Ascending aorta (tissue), 2 donors: ENCODE measurements around the gene EFHC1. TPM values are rescaled to one million over a fixed set of nuclear protein-coding genes. Genes with fewer than 3 reads are reported as not detected.
A peak's percentile ranks its signal among the peaks of the same experiment; 100 is the strongest.

Experiments used
- DNase-seq, 2 donors: peaks; one replicate each; pipeline ENCODE4 v3.0.0-alpha.2; 2019; ENCODE audit warnings: low spot score in 2 of 2
- H3K27ac ChIP-seq, 2 donors: fragments of 200-600 bp; sonication (generic); one replicate each; pipeline ENCODE4 v1.5.1; 2016 to 2017; ENCODE audit warnings: mild to moderate bottlenecking in 1 of 2
- H3K27me3 ChIP-seq: fragments of 200-600 bp; sonication (generic); one replicate; pipeline ENCODE4 v1.5.1; 2017
- H3K36me3 ChIP-seq, 2 donors: fragments of 200-600 bp; sonication (generic); one replicate each; pipeline ENCODE4 v1.5.1; 2016
- H3K4me1 ChIP-seq, 2 donors: fragments of 200-600 bp; sonication (generic); one replicate each; pipeline ENCODE4 v1.5.1; 2016 to 2017; ENCODE audit warnings: mild to moderate bottlenecking in 1 of 2
- H3K4me3 ChIP-seq, 2 donors: fragments of 200-600 bp; sonication (generic); one replicate each; pipeline ENCODE4 v1.5.1; 2016 to 2017; ENCODE audit warnings: mild to moderate bottlenecking in 1 of 2
- H3K9me3 ChIP-seq, 2 donors: fragments of 200-600 bp; sonication (generic); one replicate each; pipeline ENCODE4 v1.5.1; 2016
- intact Hi-C: fragments of 100-400 bp; cut with DNase I; formaldehyde crosslinking; loops from one replicate; pipeline ENCODE4 v1.15.1; 2023
- total RNA-seq: library from RNA; depleted of rRNA; stranded (reverse); fragments of >200 nt; gene quantifications from one replicate; pipeline ENCODE4 v1.1.0, GENCODE V29; 2016
- TF ChIP-seq, protein P1 (sequence below), 3 experiments: fragments of 200-600 bp in 2 of 3; fragments of 450-650 bp in 1 of 3; sonication (generic) in 2 of 3; IDR thresholded peaks; one replicate each; pipeline ENCODE4 v1.5.1; 2016 to 2019; ENCODE audit warnings: antibody characterized with exemption in 3 of 3, mild to moderate bottlenecking in 1 of 3, moderate library complexity in 1 of 3

EFHC1 gene
- total RNA-seq, 1 donor from 2014 or later, result 7.3 TPM

DNA sequence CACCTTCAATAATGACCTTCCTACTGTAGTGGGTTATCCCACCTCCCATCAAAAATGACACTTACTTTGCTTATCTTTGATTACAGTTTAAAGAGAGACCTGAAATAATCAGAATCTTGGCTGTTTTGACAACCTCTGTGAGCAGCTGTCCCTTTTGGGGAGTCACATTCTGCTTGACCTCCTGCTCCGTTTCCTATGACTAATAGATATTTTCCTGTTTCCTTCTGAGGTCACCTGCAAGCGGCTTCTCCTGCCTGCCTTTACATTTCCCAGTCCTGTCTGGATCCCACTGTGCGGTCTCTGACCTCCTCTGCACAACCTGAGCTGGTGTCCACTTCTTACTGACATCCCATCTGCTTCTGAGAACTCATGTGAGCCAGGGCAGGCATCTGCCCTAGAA lies 102.5 kb downstream of the EFHC1 start:
- H3K4me3 ChIP-seq, result no peak overlapping the region
- no peaks in the 10 kb centered on the region for H3K9me3 ChIP-seq
- TF ChIP-seq, protein P1, sequence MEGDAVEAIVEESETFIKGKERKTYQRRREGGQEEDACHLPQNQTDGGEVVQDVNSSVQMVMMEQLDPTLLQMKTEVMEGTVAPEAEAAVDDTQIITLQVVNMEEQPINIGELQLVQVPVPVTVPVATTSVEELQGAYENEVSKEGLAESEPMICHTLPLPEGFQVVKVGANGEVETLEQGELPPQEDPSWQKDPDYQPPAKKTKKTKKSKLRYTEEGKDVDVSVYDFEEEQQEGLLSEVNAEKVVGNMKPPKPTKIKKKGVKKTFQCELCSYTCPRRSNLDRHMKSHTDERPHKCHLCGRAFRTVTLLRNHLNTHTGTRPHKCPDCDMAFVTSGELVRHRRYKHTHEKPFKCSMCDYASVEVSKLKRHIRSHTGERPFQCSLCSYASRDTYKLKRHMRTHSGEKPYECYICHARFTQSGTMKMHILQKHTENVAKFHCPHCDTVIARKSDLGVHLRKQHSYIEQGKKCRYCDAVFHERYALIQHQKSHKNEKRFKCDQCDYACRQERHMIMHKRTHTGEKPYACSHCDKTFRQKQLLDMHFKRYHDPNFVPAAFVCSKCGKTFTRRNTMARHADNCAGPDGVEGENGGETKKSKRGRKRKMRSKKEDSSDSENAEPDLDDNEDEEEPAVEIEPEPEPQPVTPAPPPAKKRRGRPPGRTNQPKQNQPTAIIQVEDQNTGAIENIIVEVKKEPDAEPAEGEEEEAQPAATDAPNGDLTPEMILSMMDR (IDR thresholded peaks at IDR 0.05), result no peak
- peaks cover 22 to 42% of the 10 kb centered on the region in 2 donors for H3K4me1 ChIP-seq
- no peaks in the 10 kb centered on the region for H3K27me3 ChIP-seq
- DNase-seq, result no peak
- H3K36me3 ChIP-seq, result no peaks in the 10 kb centered on the region
- intact Hi-C loops, result loop anchor here (2.0 kb wide), 2 partner anchors 18 kb away; no protein-coding TSS in a partner anchor
- H3K27ac ChIP-seq, result peak overlapping the region; percentile 73 to 74

DNA sequence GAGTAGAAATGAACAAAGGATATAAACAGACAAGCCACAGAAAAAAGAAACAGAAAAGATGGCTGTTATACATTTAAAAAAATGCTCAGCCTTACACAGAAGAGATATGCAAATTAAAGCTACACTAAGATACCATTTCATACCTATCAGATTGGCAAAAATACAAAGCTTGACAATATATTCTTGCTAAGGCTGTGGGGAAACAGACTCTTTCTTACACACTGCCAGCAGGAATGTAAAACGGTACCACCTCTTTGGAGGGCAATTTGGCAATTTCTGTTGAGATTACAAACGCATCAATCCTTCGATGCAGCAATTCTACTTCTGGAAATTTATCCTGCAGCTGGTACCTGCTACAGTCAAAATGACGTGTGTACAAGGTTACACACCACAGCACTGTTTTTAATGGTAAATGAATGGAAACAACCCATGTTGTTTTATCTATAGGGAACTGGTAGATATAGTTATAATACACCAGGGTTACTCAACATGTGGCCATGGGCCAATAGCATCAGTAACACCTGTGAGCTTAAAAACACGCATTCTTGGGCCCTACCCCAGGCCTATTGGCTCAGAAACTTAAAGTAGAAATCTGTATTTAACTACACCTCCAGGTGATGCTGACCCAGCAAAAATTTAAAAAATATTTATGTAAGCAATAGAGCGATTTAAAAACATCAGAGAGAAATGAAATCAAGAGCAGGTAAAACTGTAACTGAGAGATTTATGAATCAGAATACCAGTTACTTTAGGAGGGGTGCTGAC lies 103.4 kb downstream of the EFHC1 start:
- TF ChIP-seq, protein P1 (IDR thresholded peaks at IDR 0.05), result no peak
- intact Hi-C loops, result loop anchor here (2.0 kb wide), 2 partner anchors 17 to 19 kb away; no protein-coding TSS in a partner anchor

DNA sequence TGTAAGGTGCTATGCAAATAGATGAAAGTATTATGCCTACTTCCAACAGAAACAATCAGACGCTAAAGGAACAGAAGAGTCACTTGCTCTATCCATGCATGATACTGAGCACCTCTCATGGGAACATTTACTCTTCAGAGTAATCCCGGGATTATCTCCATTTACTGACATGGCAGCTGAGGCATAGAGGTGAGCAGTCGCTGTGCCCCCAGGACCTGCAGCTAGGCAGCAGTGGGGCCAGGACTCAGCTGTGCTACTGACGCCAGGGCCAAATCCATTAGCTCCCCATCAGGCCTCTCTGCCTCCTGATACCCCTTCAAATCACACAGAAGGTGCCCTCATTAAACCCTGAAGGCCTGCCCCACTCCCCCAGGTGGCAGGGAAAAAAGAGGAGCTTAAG lies 104.8 kb downstream of the EFHC1 start:
- H3K27ac ChIP-seq, result peak overlapping the region in 1 of 2 donors; percentile 26
- peaks cover 15 to 26% of the 10 kb centered on the region in 2 donors for H3K4me1 ChIP-seq
- H3K36me3 ChIP-seq, result no peaks in the 10 kb centered on the region
- no peaks in the 10 kb centered on the region for H3K27me3 ChIP-seq
- intact Hi-C loops, result no loop called here
- H3K4me3 ChIP-seq, result no peak overlapping the region
- H3K9me3 ChIP-seq, result no peaks in the 10 kb centered on the region
- TF ChIP-seq, protein P1 (IDR thresholded peaks at IDR 0.05), result no peak
- DNase-seq, result no peak

More for the DNA sequence above, 103.4 kb downstream of the EFHC1 start:
- H3K27me3 ChIP-seq, result no peaks in the 10 kb centered on the region
- peaks cover 15 to 33% of the 10 kb centered on the region in 2 donors for H3K4me1 ChIP-seq
- H3K9me3 ChIP-seq, result no peaks in the 10 kb centered on the region
- DNase-seq, result no peak
- H3K27ac ChIP-seq, result peak overlapping the region; percentile 7 to 74
- no peak overlapping the region for H3K4me3 ChIP-seq
- no peaks in the 10 kb centered on the region for H3K36me3 ChIP-seq

DNA sequence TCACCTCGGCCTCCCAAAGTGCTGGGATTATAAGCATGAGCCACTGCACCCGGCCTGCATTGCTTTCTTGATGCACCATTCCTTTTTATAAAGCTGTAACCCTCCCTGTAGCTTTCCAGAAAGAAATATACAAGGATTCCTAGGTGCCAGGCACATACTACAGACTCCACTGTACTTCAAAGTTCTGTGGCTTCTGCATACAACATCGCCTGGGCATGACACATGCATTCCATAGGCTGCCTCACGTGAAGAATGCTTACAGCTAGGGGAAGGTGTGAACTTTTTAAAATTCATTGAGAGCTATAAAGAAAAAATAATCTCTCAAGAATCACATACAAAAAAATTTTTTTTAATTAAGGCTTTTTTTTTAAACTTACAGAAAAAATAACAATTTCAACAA lies 106.5 kb downstream of the EFHC1 start:
- no peaks in the 10 kb centered on the region for H3K36me3 ChIP-seq
- intact Hi-C loops, result no loop called here
- no peak overlapping the region for H3K27ac ChIP-seq
- DNase-seq, result no peak
- H3K9me3 ChIP-seq, result no peaks in the 10 kb centered on the region
- no peaks in the 10 kb centered on the region for H3K27me3 ChIP-seq
- peaks cover 15 to 17% of the 10 kb centered on the region in 2 donors for H3K4me1 ChIP-seq
- no peak overlapping the region for H3K4me3 ChIP-seq
- TF ChIP-seq, protein P1 (IDR thresholded peaks at IDR 0.05), result no peak

DNA sequence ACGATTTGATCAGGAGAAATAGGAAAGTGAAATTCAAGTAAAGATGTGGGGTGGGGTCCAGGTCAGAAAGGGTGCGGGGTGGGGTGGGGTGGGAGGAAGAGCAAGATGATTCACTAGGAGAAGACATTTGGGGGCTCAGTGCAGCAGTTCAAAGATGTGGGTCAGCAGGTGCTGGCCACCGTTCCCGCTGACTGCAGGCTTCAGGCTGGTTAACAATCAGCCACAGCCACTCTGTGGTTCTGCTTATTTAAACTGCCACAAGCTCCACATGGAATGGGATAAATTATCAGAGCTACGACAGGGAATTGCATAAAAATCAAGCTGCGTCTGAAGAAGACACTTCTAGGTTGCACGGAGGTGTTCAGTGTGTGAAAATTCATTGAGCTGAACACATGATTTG lies 107.3 kb downstream of the EFHC1 start:
- Histone ChIP-seq H3K4me3 (no peak overlapping the region), H3K9me3 (no peaks in the 10 kb centered on the region), H3K27me3 (no peaks in the 10 kb centered on the region), H3K27ac (no peak overlapping the region), H3K36me3 (no peaks in the 10 kb centered on the region), H3K4me1 (peaks cover 8 to 12% of the 10 kb centered on the region in 2 donors)
- no peak for DNase-seq
- TF ChIP-seq, protein P1 (IDR thresholded peaks at IDR 0.05), result no peak
- intact Hi-C loops, result no loop called here
